Measurements from ENCODE around the gene PSMD14.
"Not testable (repeated sequence)": the region's sequence is repeated elsewhere in the genome, so short reads cannot be mapped to it uniquely, and the experiment has no call there.

Gene PSMD14

GRCh38 chr2:161308178-161308955 lies at the start of gene PSMD14:
Gene PSMD14, plus strand, starts transcription at chr2:161308425. Its CDS starts 10,401 bp downstream, at chr2:161318826.
- peaks cover 43% of the 10 kb centered on the region for H3K4me1 Mint-ChIP-seq (ENCODE audit: low read depth)
- H3K36me3 Mint-ChIP-seq: peaks cover 12% of the 10 kb centered on the region
- peak within 1 kb of the TSS; percentile 97 for H3K27ac Mint-ChIP-seq
- peak within 1 kb of the TSS; percentile 98 for H3K4me3 Mint-ChIP-seq
- peaks cover 8% of the 10 kb centered on the region for H3K9me3 Mint-ChIP-seq (ENCODE audit: low read depth)
- no peaks in the 10 kb centered on the region for H3K27me3 Mint-ChIP-seq

GRCh38 chr2:161265874-161266273 lies 42.4 kb upstream of the PSMD14 start:
- H3K4me3 Mint-ChIP-seq: no peak overlapping the region
- no peaks in the 10 kb centered on the region for H3K9me3 Mint-ChIP-seq (ENCODE audit: low read depth)

DNA sequence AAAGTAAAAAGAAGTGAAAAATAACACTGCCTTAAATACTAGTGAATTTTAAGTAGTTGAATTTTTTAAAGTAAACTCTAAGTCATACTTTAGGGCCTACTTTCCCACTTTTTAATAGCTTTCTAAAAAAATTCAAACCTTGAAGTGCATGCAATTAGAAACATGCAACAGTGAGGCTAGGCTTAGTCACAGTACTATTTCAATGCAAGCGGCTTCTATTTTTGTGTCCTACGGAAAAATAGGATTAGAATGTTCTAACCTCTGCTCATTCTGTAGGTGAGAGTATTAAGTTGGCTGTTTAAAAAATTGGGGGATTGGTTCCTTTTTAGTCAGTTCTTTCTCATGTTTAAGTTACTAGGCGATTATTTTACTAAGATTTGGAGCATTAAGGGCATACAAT lies 39.1 kb upstream of the PSMD14 start:
- no peaks in the 10 kb centered on the region for H3K9me3 Mint-ChIP-seq (ENCODE audit: low read depth)
- peaks cover 7% of the 10 kb centered on the region for H3K27me3 Mint-ChIP-seq
- no peak overlapping the region for H3K4me3 Mint-ChIP-seq
- H3K4me1 Mint-ChIP-seq (ENCODE audit: low read depth): peaks cover 2% of the 10 kb centered on the region
- no peaks in the 10 kb centered on the region for H3K36me3 Mint-ChIP-seq
- H3K27ac Mint-ChIP-seq: no peak overlapping the region

More at GRCh38 chr2:161265874-161266273, 42.4 kb upstream of the PSMD14 start:
- Mint-ChIP-seq H3K27me3 (peaks cover 5% of the 10 kb centered on the region), H3K36me3 (no peaks in the 10 kb centered on the region), H3K4me1 (ENCODE audit: low read depth) (no peaks in the 10 kb centered on the region), H3K27ac (no peak overlapping the region)

- Mint-ChIP-seq H3K4me3 (no peak overlapping the region), H3K4me1 (ENCODE audit: low read depth) (peaks cover 2% of the 10 kb centered on the region), H3K9me3 (ENCODE audit: low read depth) (no peaks in the 10 kb centered on the region), H3K36me3 (no peaks in the 10 kb centered on the region), H3K27me3 (peaks cover 7% of the 10 kb centered on the region), H3K27ac (no peak overlapping the region)
These were observed 35.0 kb upstream of the PSMD14 start for GRCh38 chr2:161273038-161273760.

DNA sequence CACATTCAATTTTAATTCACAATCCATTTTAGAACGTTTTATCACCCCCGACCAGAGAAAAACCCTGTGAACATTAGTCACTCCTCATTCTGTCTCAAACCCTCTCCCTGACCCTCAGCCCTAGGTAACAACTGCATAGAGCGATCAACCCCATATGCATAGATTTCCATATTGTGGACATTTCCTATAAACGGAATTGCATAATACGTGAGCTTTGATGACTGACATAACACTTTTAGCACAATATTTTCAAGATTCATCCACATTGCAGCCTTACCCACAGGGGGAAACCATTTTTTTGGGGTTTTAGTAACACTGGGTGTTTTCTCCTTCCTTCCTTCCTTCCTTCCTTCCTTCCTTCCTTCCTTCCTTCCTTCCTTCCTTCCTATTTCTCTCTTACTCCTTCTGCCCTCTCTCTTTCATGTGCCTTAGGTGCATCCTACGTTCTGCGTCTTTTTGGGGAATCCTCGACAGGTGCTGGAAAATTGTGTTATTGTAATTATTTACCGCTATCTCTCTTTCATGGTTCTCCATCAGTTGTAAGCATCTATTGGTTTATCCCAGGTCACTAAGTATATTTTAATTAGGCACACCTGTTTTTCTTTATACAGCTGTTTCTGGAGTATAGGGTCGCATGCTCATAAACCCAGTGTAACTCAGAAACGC lies 29.5 kb upstream of the PSMD14 start:
- not testable (repeated sequence) for H3K9me3 Mint-ChIP-seq (ENCODE audit: low read depth); H3K4me1 Mint-ChIP-seq (ENCODE audit: low read depth); H3K27me3 Mint-ChIP-seq; H3K27ac Mint-ChIP-seq; H3K4me3 Mint-ChIP-seq; H3K36me3 Mint-ChIP-seq

DNA sequence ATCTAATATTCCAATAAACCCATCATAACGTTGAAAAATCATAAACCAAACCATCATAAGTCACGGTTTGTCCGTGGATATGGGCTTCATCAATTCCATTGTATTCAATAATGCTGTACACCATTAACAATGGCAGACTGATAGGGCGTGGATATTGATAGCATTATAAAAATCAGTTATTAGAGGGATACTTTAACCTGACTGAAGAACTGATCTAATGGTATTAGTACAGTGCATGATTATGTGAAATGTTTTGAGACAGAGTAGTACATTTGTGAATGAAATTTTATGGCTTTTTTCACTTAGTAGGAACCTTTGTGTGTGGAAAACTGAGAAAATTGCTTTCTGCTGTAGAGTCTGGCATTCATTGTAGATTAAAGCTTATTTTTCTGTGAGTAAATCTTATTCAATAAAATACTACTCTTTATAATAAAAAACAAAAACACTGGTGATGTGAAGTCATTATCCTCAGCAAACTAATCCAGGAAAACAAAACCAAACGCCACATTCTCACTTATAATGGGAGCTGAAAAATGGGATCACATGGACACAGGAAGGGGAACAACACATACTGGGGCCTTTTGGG lies 28.9 kb upstream of the PSMD14 start:
- not testable (repeated sequence) for H3K27ac Mint-ChIP-seq; H3K27me3 Mint-ChIP-seq; H3K36me3 Mint-ChIP-seq; H3K9me3 Mint-ChIP-seq (ENCODE audit: low read depth); H3K4me3 Mint-ChIP-seq; H3K4me1 Mint-ChIP-seq (ENCODE audit: low read depth)

DNA sequence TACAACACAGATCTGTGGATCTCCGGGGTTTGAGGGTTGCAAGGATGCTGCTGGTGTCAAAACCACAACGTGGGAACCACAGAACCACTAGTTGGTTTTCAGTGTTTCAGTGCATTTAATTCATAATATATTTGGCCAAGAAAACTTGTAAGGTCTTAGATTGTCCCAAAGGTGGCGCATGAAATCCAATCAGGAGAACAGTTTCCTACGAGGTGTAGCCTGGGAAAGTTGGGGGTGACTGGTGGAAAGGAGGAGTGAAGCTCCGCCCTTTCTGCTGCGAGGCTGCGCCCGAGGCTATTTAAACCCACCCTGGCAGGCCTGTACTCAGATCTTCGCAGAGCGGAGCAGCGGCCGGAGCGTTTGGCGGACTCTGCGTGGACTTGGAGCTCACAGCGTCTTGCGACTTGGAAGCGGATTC lies 27.3 kb upstream of the PSMD14 start:
- H3K36me3 Mint-ChIP-seq; H3K27me3 Mint-ChIP-seq; H3K27ac Mint-ChIP-seq; H3K4me3 Mint-ChIP-seq; H3K9me3 Mint-ChIP-seq (ENCODE audit: low read depth); H3K4me1 Mint-ChIP-seq (ENCODE audit: low read depth): not testable (repeated sequence)

- not testable (repeated sequence) for H3K4me1 Mint-ChIP-seq (ENCODE audit: low read depth); H3K4me3 Mint-ChIP-seq; H3K9me3 Mint-ChIP-seq (ENCODE audit: low read depth); H3K36me3 Mint-ChIP-seq; H3K27me3 Mint-ChIP-seq; H3K27ac Mint-ChIP-seq
These were observed 26.5 kb upstream of the PSMD14 start for GRCh38 chr2:161281615-161282310.

DNA sequence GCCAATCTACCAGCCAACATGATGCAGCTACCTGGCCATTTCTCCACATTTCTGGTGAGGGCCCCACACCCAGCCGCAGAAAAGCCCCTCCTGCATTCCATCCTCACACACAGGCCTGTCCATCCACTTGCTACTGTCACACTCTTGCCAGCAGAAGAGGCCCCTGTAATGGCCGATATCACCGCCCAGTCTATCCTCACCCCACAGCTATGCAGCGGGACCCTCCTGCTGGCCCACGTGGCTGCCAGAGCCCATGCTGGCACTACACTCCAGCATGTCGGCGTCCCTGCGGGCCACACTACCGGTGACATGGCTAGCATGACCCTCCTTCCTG lies 25.9 kb upstream of the PSMD14 start:
- not testable (repeated sequence) for H3K4me1 Mint-ChIP-seq (ENCODE audit: low read depth); H3K36me3 Mint-ChIP-seq; H3K27ac Mint-ChIP-seq; H3K9me3 Mint-ChIP-seq (ENCODE audit: low read depth); H3K4me3 Mint-ChIP-seq; H3K27me3 Mint-ChIP-seq

GRCh38 chr2:161283926-161284325 lies 24.3 kb upstream of the PSMD14 start:
- no peak overlapping the region for H3K27ac Mint-ChIP-seq
- no peak overlapping the region for H3K4me3 Mint-ChIP-seq
- H3K27me3 Mint-ChIP-seq: peaks cover 12% of the 10 kb centered on the region
- no peaks in the 10 kb centered on the region for H3K36me3 Mint-ChIP-seq
- H3K9me3 Mint-ChIP-seq (ENCODE audit: low read depth): no peaks in the 10 kb centered on the region
- H3K4me1 Mint-ChIP-seq (ENCODE audit: low read depth): no peaks in the 10 kb centered on the region

DNA sequence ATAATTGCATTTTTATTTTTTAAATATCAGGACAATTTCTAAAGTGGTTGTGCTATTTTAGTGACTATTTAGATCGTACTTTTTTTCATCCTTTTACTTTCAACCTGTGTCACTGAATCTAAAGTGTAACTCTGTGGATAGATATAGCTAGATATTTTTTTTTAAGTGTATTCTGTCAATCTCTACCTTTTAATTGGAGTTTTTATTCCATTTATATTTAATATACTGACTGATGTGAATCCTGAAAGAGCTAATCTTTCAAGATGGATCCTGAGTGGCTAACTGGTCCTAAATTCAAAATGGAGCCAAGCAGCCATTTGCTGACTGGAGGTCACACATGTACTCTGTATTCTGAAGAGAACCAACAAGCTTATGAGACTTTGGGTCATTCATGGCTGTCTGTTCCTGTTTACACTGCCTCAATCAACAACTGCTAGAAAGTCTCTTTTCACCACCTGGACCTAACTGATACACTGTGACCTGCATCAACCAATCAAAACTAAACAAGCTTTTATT lies 4.6 kb upstream of the PSMD14 start:
- Mint-ChIP-seq H3K4me3 (no peak overlapping the region), H3K9me3 (ENCODE audit: low read depth) (peaks cover 8% of the 10 kb centered on the region), H3K27ac (no peak overlapping the region), H3K4me1 (ENCODE audit: low read depth) (peaks cover 12% of the 10 kb centered on the region), H3K27me3 (peaks cover 10% of the 10 kb centered on the region), H3K36me3 (peaks cover 2% of the 10 kb centered on the region)

GRCh38 chr2:161306919-161307318 lies 1.3 kb upstream of the PSMD14 start:
- peaks cover 7% of the 10 kb centered on the region for H3K36me3 Mint-ChIP-seq
- H3K27ac Mint-ChIP-seq: no peak overlapping the region
- H3K27me3 Mint-ChIP-seq: peaks cover 4% of the 10 kb centered on the region
- peaks cover 34% of the 10 kb centered on the region for H3K4me1 Mint-ChIP-seq (ENCODE audit: low read depth)
- peak overlapping the region; percentile 98 for H3K4me3 Mint-ChIP-seq
- peaks cover 8% of the 10 kb centered on the region for H3K9me3 Mint-ChIP-seq (ENCODE audit: low read depth)

DNA sequence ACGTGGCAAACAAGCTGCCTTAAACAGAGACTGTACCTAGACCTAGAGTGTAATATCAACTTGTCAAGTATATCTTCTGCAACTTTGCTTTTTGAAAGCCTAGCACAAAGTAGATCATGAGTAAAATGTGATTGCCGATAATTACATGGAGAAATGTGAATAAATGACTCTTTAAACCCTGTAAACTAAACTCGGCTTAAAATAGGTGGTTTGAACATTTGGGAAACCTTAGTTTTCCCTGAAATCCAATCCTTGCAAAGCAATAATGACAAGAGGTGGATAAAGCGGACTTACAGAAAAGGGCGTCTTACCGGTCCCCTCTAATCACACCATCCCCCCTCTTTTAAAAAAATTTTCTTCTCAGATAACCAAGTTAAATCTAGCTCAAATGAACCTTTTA lies 549 bp upstream of the PSMD14 start:
- Mint-ChIP-seq H3K4me3 (peak overlapping the region; percentile 98), H3K9me3 (ENCODE audit: low read depth) (peaks cover 8% of the 10 kb centered on the region), H3K4me1 (ENCODE audit: low read depth) (peaks cover 39% of the 10 kb centered on the region), H3K27me3 (peaks cover under 1% of the 10 kb centered on the region), H3K27ac (peak overlapping the region; percentile 97), H3K36me3 (peaks cover 8% of the 10 kb centered on the region)

DNA sequence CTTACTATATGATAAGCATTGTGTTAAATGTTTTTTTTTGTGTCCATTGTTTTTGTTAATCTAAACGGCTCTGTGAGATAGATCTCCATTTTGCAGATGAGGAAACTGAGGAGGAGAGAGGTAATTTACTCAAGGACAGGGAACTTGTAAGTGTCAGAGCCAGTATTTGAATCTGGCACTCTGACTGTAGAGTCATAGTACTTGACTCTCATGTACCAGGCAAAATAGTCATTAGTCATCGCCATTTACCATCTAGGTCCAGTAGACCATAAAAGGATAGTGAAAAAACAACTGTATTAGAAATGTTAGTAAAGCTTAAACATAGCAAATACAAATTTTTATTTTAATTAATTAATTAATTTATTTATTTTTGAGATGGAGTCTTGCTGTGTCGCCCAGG lies 4.8 kb downstream of the PSMD14 start:
- Mint-ChIP-seq H3K4me1 (ENCODE audit: low read depth) (peaks cover 58% of the 10 kb centered on the region), H3K9me3 (ENCODE audit: low read depth) (no peaks in the 10 kb centered on the region), H3K4me3 (no peak overlapping the region), H3K36me3 (peaks cover 12% of the 10 kb centered on the region), H3K27me3 (no peaks in the 10 kb centered on the region), H3K27ac (no peak overlapping the region)

Measured in activated naive CD8-positive, alpha-beta T cell (primary cell).